Fibroblast of skin of left quadriceps (primary cell): ENCODE measurements around the gene PXDN.

Source experiments
- DNase-seq, 2 experiments: peaks; one replicate each; pipeline ENCODE4 v3.0.0-alpha.2; 2013; ENCODE audit warnings: low read depth in 2 of 2

PXDN gene

GRCh38 chr2:1665761-1666505, 78.4 kb downstream of the PXDN start:
- no peak for DNase-seq

- DNase-seq: no peak
These were observed 79.6 kb downstream of the PXDN start for GRCh38 chr2:1664698-1665097.

GRCh38 chr2:1664076-1664605, 80.2 kb downstream of the PXDN start:
- no peak for DNase-seq

DNA sequence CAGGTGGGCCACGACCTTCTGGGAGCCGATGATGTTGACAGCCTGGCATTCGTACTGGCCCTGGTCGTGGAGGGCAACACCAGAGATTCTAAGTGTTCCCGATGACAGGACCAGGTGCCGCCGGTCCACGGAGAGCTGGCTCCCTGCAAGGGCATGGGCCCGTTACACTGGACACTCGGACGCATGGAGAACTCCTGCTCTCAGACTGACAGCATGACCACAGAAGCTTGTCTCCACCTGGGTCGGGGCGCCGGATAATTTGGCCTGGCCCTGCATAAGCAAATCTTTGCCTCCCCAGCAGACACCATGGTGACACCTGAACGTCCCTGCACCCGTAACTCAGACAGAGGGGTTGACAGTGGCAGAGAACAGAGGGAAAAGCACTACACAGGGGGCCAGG, 80.7 kb downstream of the PXDN start:
- DNase-seq: no peak

DNA sequence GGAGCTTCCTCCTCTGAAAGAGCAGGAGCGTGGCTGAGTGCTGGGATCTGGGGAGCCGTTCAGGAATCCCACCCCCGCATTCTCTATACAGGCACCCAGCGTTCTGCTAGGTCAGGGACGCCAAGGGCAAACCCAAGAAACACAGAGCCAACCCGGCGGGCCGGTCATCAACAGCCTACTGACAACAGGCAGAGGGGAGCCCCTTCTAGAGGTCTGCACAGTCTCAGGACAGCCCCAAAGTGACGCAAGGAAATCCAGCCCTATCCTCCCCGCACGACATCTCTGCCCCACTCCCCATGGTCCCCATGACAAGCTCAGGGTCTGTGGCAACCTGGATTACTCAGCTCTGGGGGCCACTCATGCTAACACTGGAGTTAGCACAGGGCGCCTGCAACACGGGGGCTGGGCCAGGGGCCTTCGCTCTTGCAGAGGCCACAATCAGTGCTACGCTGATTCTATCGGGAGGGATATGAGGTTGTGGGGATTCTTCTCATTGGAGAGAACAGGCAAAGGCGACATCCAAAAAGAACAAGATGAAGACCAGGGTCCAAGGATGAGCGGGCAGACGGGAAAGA, 81.6 kb downstream of the PXDN start:
- DNase-seq: no peak

DNA sequence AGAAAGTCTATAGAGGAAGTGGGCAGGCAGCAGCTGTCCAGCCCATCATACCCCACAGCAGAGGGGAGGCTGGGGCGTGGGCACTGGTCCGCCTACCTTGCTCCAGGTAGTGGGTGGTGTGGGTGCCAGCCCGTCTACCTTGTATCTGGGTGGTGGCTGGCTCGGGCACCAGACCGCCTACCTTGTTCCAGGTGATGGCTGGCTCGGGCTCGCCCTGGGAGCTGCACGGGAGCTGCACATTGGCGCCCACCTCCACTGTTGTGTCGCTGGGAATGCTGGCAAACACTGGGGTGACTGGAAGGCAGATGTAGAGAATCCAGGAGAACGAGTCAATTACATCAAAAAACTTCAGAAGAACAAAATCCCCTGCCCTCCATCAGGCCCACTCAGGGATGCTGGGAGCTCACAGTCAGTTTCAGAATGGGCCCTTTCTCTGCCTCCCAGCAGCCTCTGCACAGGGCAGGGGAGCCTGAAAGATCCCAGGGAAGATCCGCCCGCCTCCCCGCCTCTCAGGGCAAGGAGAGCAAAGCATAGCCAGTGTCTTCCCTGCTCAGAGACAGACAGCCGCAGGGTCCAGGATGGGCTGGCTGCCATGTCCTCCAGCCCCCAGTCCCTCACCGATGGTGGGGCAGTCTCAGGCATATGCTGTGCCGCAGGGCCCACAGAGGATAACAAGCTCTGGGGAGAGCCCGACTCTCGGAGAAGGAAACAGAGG, 82.3 kb downstream of the PXDN start:
- DNase-seq: no peak

DNA sequence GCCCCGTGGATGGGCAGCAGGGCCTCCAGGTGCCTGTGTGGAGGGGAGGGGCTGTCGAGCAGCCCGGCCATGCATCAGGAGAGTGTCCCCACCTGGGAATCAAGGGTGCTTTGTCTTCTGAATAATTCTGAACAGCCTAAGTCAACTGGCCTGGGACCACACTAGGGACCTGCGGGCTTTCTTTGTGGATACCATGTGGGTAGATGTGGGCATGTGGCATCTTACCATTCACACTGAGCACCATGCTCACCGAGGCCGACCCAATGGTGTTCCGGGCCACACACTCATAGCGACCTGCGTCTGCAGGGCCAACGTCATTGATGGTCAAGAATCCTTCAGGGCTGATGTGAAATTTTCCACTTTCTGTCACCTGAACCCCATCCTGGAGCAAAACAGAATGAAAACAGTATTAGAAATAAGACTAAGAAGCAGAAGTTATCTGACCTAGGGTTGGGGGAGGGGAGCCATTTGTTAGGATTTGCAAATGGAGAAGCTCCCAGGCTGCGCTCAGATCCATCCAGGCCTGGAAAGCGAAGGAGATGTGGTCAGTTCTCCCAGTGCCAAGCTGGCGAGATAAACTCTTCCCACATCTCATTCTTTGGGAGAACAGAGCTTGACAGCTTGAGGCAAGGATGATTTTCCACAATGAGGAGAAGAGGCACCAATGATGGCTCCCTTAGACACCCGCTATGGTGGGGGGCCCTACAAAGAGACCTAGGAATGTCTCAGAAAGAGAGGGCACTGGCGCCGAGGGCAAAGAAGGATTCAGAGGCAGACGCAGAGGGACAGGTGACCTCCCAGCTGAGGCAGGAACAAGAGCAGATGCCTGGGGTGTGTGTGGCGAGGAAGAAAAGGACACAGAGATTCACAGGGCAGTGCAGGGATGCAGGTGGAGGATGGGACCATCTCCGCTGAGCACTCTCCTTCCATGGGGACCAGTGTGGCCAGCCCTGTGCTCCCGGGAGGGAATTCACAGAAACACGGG, 83.4 kb downstream of the PXDN start:
- DNase-seq: no peak

DNA sequence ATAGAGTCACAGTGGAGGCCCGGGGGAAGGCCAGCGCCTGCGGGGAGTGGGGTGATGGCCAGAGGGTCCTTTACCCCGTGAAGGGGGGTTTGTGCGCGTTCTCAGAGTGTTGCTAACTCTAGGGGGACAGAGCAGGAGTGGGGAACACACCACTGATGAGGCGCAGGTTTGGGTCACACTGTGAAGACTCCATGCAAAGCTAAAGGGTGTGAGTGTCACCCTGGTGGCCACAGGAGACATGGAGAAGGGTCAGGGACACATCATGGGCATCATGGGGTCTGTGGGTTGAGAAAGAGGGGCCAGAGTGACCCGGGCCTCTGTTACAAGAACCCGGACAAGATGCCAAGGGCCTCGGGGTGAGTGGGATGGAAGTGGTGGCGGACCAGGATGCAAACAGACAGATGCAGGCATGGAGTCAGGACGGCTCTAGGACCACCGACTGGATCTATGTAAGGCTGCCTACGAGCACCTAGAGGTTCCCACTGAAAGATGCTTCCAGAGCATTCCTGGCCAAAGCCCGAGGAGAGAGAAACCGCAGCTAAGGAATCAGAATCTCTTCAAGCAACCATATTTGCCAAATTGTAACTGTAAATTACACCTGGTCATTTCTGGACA, 84.3 kb downstream of the PXDN start:
- DNase-seq: no peak

GRCh38 chr2:1658394-1659151, 85.7 kb downstream of the PXDN start:
- DNase-seq: no peak

DNA sequence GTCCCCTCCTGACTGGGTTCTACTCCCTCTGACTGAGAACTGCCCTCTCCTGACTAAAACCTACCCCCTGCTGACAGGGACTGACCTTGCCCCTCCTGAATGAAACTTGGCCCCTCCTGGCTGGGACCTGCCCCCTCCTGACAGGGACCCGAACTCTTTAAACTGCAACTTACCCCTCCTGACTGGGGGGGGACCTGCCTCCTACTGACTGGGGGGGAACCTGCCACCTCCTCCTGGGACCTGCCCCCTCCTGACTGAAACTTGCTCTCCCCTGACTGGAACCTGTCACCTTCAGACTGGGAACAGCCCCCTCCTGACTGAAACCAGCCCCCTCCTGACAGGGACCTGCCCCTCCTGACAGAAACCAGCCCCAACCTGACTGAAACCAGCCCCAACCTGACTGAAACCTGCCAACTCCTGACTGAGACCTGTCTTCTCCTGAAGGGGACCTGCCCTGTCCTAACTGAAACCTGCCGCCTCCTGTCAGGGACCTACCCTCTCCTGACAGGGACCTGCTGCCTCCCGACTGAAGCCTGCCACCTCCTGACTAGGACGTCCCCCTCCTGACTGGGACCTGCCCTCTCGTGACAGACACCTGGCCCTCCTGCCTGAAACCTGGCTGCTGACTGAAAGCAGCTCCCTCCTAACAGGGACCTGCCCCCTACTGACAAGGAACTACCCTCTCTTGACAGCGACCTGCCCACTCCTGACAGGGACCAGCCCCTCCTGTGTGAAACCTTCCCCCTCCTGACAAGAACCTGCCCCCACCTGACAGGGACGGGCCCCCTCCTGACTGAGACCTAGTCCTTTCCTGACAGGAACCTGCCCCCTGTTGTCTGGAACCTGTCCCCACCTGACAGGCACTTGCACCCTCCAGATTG, 87.1 kb downstream of the PXDN start:
- DNase-seq: no peak

DNA sequence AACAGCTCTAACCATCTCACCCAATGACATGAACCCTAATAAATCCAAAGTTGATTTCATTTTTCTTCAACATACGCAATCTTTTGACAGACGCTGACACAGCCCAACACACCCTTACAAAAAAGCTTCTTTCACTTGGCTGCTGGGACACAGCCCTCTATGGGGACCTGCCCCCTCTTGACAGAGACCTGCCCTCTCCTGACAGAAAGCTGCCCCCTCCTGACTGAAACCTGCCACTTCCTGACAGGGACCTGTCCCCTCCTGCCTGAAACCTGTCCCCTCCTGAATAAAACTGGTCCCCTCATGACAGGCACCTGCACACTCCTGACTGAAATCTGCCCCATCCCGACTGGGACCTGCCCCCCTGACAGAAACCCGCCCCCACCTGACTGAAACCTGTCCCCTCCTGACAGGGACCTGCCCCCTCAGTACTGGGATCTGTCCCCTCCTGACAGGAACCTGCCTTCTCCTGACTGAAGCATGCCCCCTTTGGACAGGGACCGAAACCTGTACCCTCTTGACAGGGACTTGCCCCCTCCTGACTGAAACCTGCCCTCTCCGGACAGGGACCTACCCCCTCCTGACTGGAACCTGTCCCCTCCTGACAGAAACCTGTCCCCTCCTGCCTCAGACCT, 87.9 kb downstream of the PXDN start:
- DNase-seq: no peak

GRCh38 chr2:1655461-1655860, 88.9 kb downstream of the PXDN start:
- no peak for DNase-seq

DNA sequence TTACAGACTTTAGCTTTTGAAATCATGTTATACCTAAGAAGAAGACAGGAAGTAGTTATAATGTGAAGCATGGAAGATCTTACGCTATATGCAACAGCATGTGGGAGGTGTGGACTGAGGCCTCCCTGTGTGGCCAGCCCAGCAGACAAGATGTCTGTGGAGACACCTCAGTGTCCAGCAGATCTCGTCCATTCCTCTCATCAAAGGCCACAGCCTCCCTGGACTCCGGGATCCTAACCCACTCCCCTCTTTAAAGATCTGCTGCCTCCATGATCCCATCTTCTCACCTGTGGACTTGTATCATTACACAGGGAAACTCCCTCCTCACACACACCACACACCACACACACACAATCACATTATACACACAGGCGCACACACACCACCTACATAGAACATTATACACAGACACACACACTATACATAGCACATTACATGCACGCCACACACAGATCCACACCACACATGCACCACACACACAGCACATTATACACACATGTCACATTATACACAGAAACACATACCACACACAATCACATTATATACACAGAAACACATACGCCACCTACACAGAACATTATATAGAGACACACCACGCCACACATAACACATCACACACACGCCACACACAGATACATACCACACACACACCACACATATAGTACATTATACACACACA, 89.5 kb downstream of the PXDN start:
- no peak for DNase-seq

GRCh38 chr2:1653956-1654695, 90.2 kb downstream of the PXDN start:
- DNase-seq: peak; percentile 68 to 75

DNA sequence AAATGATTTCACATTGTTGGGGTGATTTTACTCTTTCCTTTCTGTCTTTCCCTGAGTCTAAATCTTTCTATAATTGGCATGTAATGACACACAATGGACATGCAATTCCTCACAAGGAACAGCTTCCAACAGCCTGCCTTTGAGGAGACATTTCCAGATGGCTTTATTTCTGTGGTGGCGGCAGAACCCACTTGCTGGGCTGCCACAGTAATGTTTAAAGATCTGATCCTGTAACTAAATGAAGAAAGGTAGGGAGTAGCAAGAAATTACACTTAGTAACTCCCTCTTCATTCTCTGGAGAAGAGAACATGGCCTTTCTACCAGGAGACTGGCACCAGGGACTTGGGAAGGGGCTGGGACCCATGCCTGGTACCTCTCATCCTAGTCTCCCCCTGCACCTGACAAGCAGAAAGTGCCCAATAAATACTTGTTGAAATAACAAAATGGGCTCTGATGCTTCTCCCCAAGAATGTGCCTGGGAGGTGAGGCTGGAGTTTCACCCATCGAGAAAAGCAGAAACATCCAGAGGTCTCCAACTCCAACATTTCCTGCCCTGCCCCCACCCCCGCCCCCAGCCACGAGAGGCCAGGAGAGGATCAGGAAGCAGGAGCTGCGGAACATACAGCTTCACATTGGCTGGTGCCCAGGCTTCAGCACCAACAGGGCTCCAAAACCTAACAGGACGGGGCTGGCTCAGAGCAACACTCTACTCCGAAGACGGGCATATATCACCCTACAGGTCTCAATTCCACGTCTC, 92.1 kb downstream of the PXDN start:
- no peak for DNase-seq

DNA sequence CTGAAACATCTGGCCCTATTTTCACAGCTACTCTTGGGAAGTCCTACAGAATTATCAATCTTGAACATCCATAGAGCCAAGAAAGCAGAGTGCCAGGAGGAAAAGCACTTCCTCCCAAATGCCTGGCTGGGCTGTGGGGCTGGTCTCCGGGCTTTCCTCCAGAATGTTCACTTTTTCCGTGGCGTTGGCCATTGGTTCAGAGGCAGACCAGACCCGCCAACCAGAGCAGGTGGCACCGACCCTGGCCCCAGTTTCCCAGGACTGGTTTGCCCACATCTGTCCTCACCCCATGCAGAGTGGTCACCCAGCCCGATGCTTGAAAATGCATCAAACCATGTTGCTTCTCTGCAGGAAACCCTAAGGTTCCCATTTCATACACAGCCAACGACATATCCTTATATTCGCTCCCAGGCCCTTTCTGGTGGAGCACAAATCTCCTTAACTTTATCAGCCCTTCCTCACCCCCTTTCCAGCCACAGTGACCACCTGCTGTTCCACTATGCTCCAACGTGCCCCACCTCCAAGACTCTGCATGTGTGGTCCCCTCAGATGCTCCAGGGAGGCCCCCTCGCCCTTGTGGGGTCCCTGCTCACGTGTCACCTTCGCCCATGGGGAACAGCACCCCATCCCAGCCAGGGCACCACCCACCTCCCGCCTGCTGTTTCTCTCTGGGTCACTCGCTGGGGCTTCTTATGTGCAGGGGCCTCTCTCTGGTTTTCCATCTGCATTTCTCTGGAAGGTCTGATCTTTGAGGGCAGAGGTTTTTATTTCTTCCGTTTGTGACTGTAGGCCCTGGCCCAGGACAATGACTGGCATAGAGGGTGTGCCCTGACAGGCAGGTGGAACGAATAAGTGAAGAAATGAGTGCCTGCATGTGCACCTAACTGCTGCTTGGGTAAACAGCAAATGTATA, 92.9 kb downstream of the PXDN start:
- no peak for DNase-seq
